Mononuclear cell (primary cell): ENCODE measurements around the gene LRRC41. TPM values are rescaled to one million over a fixed set of nuclear protein-coding genes. Genes with fewer than 3 reads are reported as not detected.
"Not testable (repeated sequence)": the region's sequence is repeated elsewhere in the genome, so short reads cannot be mapped to it uniquely, and the experiment has no call there.

Source experiments
- H3K27me3 ChIP-seq: 2 replicates; pipeline ENCODE4 v1.6.0; 2011; ENCODE audit warnings: low read length, control low read depth; ENCODE audit not compliant: insufficient read depth
- H3K4me1 ChIP-seq: 2 replicates; pipeline ENCODE4 v1.5.1; 2011; ENCODE audit warnings: mild to moderate bottlenecking, low read length, control low read depth; ENCODE audit not compliant: insufficient read depth
- H3K4me3 ChIP-seq: 2 replicates; pipeline ENCODE4 v1.5.1; 2011; ENCODE audit warnings: mild to moderate bottlenecking, low read length, moderate library complexity
- H3K9me3 ChIP-seq: 2 replicates; pipeline ENCODE4 v1.5.1; 2011; ENCODE audit warnings: low read depth, mild to moderate bottlenecking, control low read depth, low read length
- total RNA-seq: library from RNA; depleted of rRNA; stranded (reverse); fragments of >200 nt; gene quantifications from one replicate; pipeline ENCODE4 v1.2.3, GENCODE V29; 2012

Gene LRRC41, protein sequence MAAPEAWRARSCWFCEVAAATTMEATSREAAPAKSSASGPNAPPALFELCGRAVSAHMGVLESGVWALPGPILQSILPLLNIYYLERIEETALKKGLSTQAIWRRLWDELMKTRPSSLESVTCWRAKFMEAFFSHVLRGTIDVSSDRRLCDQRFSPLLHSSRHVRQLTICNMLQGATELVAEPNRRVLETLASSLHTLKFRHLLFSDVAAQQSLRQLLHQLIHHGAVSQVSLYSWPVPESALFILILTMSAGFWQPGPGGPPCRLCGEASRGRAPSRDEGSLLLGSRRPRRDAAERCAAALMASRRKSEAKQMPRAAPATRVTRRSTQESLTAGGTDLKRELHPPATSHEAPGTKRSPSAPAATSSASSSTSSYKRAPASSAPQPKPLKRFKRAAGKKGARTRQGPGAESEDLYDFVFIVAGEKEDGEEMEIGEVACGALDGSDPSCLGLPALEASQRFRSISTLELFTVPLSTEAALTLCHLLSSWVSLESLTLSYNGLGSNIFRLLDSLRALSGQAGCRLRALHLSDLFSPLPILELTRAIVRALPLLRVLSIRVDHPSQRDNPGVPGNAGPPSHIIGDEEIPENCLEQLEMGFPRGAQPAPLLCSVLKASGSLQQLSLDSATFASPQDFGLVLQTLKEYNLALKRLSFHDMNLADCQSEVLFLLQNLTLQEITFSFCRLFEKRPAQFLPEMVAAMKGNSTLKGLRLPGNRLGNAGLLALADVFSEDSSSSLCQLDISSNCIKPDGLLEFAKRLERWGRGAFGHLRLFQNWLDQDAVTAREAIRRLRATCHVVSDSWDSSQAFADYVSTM
- total RNA-seq = 20.1 TPM

DNA sequence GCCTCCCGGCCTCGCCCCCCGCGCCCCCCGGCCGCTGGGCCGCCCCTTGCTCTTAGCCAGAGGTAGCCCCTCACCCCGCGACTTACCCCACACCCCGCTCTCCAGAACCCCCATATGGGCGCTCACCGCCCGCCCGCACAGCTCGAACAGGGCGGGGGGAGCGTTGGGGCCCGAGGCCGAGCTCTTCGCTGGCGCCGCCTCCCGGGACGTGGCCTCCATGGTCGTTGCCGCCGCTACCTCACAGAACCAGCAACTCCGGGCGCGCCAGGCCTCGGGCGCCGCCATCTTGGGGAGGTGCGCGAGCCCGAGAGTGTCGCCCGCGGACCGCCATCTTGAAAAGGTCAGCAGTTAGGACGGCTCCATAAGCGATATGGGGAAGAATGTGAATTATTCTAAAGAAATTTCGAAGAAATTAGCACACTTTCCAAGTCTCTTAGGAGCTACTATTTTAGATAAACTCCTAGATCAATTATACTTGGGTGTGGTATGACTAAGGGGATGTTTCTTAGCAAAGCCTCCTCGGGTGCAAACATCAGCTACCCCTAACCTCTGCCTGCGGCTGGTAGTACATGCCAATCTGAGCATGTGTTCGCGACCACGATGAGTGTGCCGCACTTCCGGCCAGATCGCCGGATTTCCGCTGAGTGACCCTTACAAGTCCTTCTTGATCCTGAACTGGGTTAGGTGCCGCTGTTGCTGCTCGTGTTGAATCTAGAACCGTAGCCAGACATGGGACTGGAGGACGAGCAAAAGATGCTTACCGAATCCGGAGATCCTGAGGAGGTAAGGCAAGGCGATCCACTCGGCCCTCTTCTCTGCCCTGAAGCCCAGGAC is at the start of gene LRRC41, which contains the start of gene UQCRH:
Gene LRRC41 (minus strand): TSS at position 579 of the 834 bp plus-strand sequence. CDS start 294 bp downstream, at position 285.
Gene UQCRH (plus strand): TSS at position 661 of the 834 bp plus-strand sequence. CDS start 69 bp downstream, at position 730.
- Histone ChIP-seq H3K4me1 (peaks cover 53% of the 10 kb centered on the region), H3K4me3 (peak within 1 kb of the TSS; percentile 80), H3K9me3 (no peaks in the 10 kb centered on the region), H3K27me3 (no peaks in the 10 kb centered on the region)

DNA sequence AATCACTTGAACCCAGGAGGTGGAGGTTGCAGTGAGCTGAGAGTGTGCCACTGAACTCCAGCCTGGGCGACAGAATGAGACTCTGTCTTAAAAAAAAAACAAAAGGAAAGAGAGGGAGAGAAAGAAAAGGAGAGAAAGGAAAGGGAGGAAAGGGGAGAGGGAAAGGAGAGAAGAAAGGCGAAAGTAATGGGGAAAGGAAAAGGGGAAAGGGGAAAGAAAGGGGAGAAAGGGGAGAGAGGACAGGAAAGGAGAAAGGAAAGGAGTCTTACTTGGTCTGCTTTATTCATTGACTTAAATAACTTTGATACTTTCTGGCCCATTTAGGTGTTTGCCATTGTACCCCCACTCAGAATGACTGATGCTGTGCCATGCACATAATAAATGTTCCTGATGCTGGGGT is 48.9 kb upstream of the LRRC41 start:
- Histone ChIP-seq H3K27me3 (no peaks in the 10 kb centered on the region), H3K4me1 (peaks cover 22% of the 10 kb centered on the region), H3K9me3 (no peaks in the 10 kb centered on the region), H3K4me3 (no peak overlapping the region)

DNA sequence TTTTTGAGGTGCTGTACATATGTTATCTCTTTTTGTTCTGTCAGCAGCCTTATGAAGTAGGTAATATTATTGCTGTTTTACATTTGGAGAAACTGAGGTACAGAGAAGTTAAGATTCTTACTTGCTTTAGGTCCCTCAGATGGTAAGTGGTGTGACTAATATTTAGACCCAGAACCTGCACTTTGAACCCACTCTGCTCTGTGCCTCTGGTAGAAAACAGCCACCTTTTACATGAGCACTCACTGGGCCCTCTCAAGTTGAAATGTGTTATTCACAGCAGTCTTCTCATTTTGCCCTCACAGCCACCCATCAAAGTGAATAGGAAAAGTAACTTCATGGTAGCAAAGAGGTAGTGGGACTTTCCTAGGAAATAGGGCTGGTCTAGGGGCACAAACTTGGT is 41.9 kb upstream of the LRRC41 start:
- Histone ChIP-seq H3K4me1 (peaks cover 26% of the 10 kb centered on the region), H3K27me3 (no peaks in the 10 kb centered on the region), H3K4me3 (no peak overlapping the region), H3K9me3 (no peaks in the 10 kb centered on the region)

DNA sequence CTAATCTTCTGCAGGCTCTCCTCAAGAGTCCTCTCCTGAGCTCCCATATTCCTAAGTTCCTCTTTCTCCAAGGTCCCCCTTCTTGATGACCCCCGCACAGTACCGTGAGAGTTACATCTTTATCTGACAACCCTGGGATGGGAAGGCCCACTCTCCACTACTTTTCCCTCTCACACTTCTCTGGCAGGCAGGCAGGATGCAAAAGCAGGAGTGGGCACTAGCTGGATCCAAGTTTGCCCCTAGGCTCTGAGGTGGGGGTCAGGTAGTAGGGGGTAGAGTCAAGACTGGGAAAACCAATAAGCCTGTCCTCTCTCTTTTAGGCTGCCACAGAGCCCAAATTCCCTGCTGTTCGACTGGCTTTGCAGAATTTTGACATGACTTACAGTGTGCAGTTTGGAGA is 41.1 kb upstream of the LRRC41 start:
- no peak overlapping the region for H3K4me3 ChIP-seq
- H3K27me3 ChIP-seq = no peaks in the 10 kb centered on the region
- peaks cover 24% of the 10 kb centered on the region for H3K4me1 ChIP-seq
- H3K9me3 ChIP-seq = no peaks in the 10 kb centered on the region

DNA sequence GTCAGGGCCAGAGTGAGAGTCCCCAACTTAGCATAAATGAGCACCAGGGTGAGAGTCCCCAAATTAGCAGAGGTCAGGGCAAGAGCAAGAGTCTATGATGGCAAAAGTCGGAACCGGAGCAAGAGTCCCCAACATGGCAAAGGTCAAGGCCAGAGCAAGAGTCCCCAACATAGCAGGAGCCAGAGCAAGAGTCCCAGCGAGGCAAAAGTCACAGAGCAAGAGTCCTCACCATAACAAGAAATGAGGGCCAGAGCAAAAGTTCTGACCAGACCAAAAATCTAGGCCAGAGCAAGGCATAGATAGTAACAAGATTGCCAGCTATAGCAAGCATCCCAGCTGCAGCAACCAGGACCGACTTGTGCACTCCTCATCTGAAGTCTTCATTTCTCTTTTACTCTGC is 40.3 kb upstream of the LRRC41 start:
- Histone ChIP-seq H3K4me1 (peaks cover 23% of the 10 kb centered on the region), H3K9me3 (no peaks in the 10 kb centered on the region), H3K4me3 (no peak overlapping the region), H3K27me3 (no peaks in the 10 kb centered on the region)

DNA sequence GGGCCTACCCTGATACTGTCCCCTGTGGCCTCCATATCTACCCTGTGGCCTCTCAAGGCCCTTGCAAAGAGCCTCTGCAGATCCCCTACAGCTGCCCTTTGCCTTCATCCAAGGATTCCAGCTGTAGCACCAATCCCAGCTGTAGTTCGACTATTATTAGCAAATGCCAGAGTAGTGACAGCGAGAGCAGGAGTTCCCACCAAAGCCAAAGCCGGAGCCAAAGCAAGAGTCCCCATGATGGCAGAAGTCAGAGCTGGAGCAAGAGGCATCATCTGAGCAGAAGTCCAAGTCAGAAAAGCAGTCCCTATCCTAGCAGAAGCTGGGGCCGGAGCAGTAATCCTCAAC is 39.9 kb upstream of the LRRC41 start:
- no peaks in the 10 kb centered on the region for H3K27me3 ChIP-seq
- no peak overlapping the region for H3K4me3 ChIP-seq
- H3K4me1 ChIP-seq = peaks cover 22% of the 10 kb centered on the region
- no peaks in the 10 kb centered on the region for H3K9me3 ChIP-seq

DNA sequence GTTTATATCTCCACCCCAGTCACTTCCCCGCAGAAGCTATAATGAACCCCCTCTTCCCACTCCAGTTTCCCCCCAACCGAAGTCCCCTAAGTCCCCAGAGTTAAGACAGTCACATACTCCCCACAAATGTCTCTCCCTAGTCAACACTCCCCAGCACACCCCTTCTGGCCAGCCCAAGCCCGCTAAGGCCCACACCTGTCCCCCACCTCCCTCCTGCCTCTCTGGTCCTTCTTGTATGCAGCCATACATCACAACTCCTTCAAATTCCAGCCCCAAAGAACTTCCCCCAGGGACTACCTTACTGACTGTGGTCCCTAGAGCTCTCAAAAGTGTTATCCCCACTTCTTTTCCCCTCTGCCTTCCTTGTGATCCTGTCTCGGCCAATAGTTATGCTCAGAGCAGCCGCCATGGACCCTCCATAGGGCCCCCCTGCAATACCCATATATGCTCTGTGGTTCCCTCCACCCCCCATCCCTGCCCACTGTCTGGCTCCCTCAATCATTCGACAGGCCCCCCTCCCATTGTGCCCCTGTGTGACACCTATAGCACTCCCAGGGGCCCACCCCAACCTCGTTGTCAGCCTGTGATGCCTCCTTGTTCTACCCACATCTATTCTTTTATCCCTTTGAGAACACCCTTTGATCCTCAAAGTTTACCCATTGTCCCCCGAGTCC is 39.4 kb upstream of the LRRC41 start:
- Histone ChIP-seq H3K4me1 (peaks cover 17% of the 10 kb centered on the region), H3K27me3 (no peaks in the 10 kb centered on the region), H3K9me3 (no peaks in the 10 kb centered on the region), H3K4me3 (no peak overlapping the region)

DNA sequence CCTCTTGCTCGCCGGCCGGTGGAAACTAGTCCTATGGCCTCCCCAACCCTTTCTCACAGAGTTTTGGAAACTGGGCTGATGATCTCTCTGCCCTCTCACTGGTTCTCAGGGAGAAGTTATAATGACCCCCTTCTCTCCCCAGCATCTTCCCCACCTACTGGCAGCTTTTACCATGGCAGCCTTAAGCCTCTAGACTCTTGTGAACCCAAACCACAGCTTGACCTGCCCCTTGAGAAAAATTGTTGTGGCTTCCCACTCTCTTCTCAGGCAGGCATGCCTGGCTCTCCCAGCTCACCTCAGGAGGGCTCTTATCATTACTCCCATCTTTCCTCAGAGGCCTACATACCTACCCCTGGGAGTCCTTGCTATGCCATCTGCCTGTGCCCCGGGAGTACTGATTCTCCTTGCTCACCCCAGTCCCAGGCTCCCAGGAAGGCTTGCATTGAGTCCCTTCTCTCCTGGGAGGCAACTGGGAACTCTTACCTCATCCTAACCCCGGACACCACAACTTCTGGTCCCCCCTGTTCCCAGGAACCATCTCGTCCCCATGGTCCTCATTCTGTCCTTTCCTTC is 38.8 kb upstream of the LRRC41 start:
- Histone ChIP-seq H3K27me3 (no peaks in the 10 kb centered on the region), H3K4me3 (no peak overlapping the region), H3K4me1 (peaks cover 15% of the 10 kb centered on the region), H3K9me3 (no peaks in the 10 kb centered on the region)

DNA sequence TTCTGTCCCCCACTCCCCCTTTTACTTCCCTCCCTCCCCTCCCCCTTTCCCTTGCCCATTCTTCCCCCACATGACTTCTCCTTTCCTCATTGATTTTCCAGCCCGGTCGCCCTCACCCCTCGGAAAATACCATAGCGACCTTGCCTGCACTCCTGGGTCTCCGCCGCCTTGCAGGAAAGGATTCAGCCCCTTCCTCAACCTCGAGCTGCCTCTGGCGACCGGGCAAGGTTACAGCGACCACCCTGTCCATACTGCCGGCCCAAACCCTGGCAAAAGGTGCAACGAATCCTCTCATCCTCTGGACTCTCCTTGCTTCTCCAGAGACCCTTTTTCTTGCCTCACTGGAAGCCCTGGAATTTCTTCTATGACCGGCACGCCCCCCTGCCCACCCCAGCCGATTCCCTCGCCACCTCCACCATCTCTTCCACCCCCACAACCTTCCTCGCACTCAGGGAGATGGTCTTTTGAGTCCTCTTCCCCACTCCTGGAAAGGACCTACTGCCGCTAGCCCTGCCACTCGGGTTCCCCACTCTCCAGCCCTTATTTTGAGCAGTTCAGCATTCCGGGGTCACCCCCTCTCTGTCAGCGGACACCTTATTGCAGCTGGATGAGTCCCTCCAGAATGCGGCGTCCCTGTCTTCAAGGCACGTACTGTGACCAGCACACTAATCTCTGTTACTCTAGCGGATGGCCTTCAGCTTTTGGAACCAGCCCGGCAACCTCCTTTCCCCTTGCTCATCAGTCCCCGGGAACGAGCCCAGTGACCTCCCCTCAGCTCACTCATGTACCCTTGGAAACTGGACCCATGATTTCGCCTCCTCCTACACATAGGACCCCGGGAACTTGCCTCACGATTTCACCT is 38.0 kb upstream of the LRRC41 start:
- no peaks in the 10 kb centered on the region for H3K27me3 ChIP-seq

DNA sequence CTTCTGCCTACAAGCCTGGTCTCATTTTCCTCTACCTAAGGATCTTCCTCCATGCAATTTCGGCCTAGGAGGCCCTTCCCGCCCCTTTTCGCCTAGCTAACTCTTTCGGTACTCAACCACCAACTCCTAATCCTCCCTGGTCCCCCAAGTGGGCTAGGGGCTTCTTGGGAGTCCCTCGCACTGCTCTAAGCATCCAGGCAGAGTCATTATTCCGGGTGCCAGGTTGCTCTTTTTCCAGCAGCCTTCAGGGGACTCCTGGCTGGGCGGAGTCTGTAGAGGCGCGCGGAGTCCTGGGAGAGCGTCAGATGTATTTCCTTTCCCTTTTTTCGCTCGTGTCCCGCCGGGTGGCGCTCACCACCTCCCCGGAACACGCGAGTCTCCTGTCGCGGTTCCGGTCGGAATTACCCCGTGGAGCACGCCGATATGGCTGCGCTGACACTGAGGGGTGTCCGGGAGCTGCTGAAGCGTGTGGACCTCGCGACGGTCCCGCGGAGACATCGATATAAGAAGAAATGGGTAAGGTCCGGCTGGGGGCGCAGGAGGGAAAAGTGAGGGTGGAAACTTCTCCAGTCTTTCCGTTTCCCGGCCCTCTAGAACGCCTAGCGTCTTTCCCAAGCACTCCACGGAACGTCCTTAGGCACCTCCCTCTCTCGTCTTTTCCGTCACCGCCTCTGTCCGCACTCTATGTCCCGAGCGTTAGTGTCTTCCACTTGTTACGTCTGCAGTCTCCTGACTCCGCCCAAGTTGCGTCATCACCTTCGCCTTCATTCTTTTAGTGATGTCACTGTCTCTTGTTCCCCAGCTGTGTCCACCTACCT is 37.2 kb upstream of the LRRC41 start, which contains the start of gene NSUN4:
Gene NSUN4 (plus strand): TSS at position 404 of the 818 bp plus-strand sequence. CDS start 20 bp downstream, at position 424.
- peaks cover 15% of the 10 kb centered on the region for H3K4me1 ChIP-seq
- H3K4me3 ChIP-seq = peak within 1 kb of the TSS; percentile 95
- H3K9me3 ChIP-seq = no peaks in the 10 kb centered on the region
- no peaks in the 10 kb centered on the region for H3K27me3 ChIP-seq

More for the DNA sequence above, 38.0 kb upstream of the LRRC41 start:
- no peaks in the 10 kb centered on the region for H3K9me3 ChIP-seq
- H3K4me3 ChIP-seq = peak overlapping the region; percentile 95
- peaks cover 15% of the 10 kb centered on the region for H3K4me1 ChIP-seq

DNA sequence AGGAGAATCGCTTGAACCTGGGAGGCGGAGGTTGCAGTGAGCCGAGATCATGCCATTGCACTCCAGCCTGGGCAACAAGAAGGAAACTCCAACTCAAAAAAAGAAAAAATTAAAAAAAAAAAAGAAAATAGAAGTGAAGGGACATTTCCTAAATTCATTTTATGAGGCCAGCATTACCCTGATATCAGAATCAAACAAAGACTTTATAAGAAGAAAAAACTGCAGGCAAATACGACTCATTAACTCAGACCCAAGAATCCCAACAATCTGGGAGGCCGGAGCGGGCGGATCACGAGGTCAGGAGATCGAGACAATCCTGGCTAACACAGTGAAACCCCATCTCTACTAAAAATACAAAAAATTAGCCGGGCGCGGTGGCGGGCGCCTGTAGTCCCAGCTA is 34.0 kb upstream of the LRRC41 start:
- not testable (repeated sequence) for H3K4me3 ChIP-seq, H3K9me3 ChIP-seq, H3K27me3 ChIP-seq
- peaks cover 15% of the 10 kb centered on the region for H3K4me1 ChIP-seq

DNA sequence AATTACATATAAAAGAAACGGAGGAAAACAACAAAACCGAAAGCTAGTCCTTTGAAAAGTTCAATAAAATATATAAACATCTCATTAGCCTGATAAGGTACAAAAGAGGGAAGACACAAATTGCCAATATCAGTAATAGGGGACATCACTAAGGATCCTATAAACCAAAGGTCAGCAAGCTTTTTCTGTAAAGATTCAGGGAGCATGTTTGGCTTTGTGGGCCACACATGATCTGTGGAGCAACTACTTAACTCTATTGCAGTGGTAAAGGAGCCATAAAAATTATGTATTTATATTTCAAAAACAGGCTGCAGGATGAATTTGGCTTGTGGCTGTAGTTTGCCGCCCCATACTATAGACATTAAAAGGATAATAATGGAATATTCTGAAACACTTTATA is 31.7 kb upstream of the LRRC41 start:
- Histone ChIP-seq H3K4me3 (no peak overlapping the region), H3K4me1 (peaks cover 5% of the 10 kb centered on the region), H3K9me3 (no peaks in the 10 kb centered on the region), H3K27me3 (no peaks in the 10 kb centered on the region)

DNA sequence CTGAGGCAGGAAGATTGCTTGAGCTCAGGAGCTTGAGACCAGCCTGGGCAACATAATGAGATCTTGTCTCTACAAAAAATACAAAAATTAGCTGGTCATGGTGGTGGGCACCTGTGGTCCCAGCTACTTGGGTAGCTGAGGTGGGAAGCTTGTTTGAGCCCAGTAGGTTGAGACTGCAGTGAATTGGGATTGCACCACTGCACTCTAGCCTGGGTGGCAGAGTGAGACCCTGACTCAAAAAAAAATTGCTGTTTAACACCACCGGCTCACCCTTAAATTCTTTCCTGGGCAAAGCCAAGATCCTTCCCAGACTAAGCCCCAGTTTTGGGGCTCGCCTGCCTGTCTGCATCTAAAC is 30.6 kb upstream of the LRRC41 start:
- Histone ChIP-seq H3K4me1 (no peaks in the 10 kb centered on the region), H3K4me3 (no peak overlapping the region), H3K27me3 (no peaks in the 10 kb centered on the region), H3K9me3 (no peaks in the 10 kb centered on the region)
